ENCODE measurements around the gene RNF113B. TPM values are rescaled to one million over a fixed set of nuclear protein-coding genes. Genes with fewer than 3 reads are reported as not detected.

Gene RNF113B
- total RNA-seq, 1 experiment from 2014 or later = not detected

- Histone ChIP-seq H3K27me3 (ENCODE audit: insufficient read depth, low read depth) (no peaks in the 10 kb centered on the region), H3K27ac (no peak overlapping the region), H3K9me3 (ENCODE audit: insufficient read depth, low read depth) (peaks cover 11% of the 10 kb centered on the region), H2AFZ (no peak overlapping the region), H3K9me2 (ENCODE audit: insufficient read depth) (no peaks in the 10 kb centered on the region), H3K36me3 (ENCODE audit: low read depth) (peaks cover 3% of the 10 kb centered on the region; the same call in 1 of the 2 replicates), H3K79me2 (ENCODE audit: low read depth) (no peaks in the 10 kb centered on the region), H3F3A (ENCODE audit: insufficient read depth, low read depth) (no peaks in the 10 kb centered on the region), H3K4me2 (no peak overlapping the region), H4K20me1 (ENCODE audit: insufficient read depth) (no peaks in the 10 kb centered on the region), H3K4me1 (replicated peaks; ENCODE audit: insufficient read depth) (no peaks in the 10 kb centered on the region), H3K4me3 (no peak overlapping the region)
- no peak for DNase-seq
- CTCF ChIA-PET = no interaction called here
- BruUV-seq (replicated peaks) = no TSS peak
- intact Hi-C loops (cut with micrococcal nuclease; ENCODE audit: unreplicated experiment) = no loop called here
- POLR2A ChIA-PET (ENCODE audit: unreplicated experiment) = no interaction called here
- no peak for TF ChIP-seq EZH2 (IDR thresholded peaks at IDR 0.05; ENCODE audit: low read depth)
- no peak for TF ChIP-seq CTCF (conservative IDR thresholded peaks at IDR 0.05)
Measured at GRCh38 chr13:98201189-98201588, 24.1 kb upstream of the RNF113B start.

- Histone ChIP-seq H3K4me1 (replicated peaks; ENCODE audit: insufficient read depth) (no peaks in the 10 kb centered on the region), H3F3A (ENCODE audit: insufficient read depth, low read depth) (no peaks in the 10 kb centered on the region), H3K4me2 (no peak overlapping the region), H3K36me3 (ENCODE audit: low read depth) (no peaks in the 10 kb centered on the region), H2AFZ (no peak overlapping the region), H3K79me2 (ENCODE audit: low read depth) (0 out of 2 replicates have a peak, but pooled peaks cover 4% of the 10 kb centered on the region), H3K27ac (no peak overlapping the region), H3K9me2 (ENCODE audit: insufficient read depth) (no peaks in the 10 kb centered on the region), H3K27me3 (ENCODE audit: insufficient read depth, low read depth) (no peaks in the 10 kb centered on the region), H3K4me3 (no peak overlapping the region), H3K9me3 (ENCODE audit: insufficient read depth, low read depth) (peaks cover 5% of the 10 kb centered on the region), H4K20me1 (ENCODE audit: insufficient read depth) (no peaks in the 10 kb centered on the region)
- POLR2A ChIA-PET (ENCODE audit: unreplicated experiment) = no interaction called here
- BruUV-seq (replicated peaks) = no TSS peak
- DNase-seq = no peak
- intact Hi-C loops (cut with micrococcal nuclease; ENCODE audit: unreplicated experiment) = no loop called here
- CTCF ChIA-PET = no interaction called here
- TF ChIP-seq CTCF (conservative IDR thresholded peaks at IDR 0.05) (no peak), EZH2 (IDR thresholded peaks at IDR 0.05; ENCODE audit: low read depth) (no peak)
Measured at GRCh38 chr13:98200211-98200878, 23.3 kb upstream of the RNF113B start.

- TF ChIP-seq EZH2 (IDR thresholded peaks at IDR 0.05; ENCODE audit: low read depth) = no peak
- no peak for TF ChIP-seq CTCF (conservative IDR thresholded peaks at IDR 0.05)
- no TSS peak for BruUV-seq (replicated peaks)
- H3K4me2 ChIP-seq = no peak overlapping the region
- DNase-seq = no peak
- ChIA-PET POLR2A (ENCODE audit: unreplicated experiment) (no interaction called here), CTCF (no interaction called here)
- intact Hi-C loops (cut with micrococcal nuclease; ENCODE audit: unreplicated experiment) = no loop called here
- no peaks in the 10 kb centered on the region for H3F3A ChIP-seq (ENCODE audit: insufficient read depth, low read depth)
- no peaks in the 10 kb centered on the region for H3K9me2 ChIP-seq (ENCODE audit: insufficient read depth)
- H3K36me3 ChIP-seq (ENCODE audit: low read depth) = no peaks in the 10 kb centered on the region
- peaks cover 2% of the 10 kb centered on the region for H3K9me3 ChIP-seq (ENCODE audit: insufficient read depth, low read depth)
- H3K79me2 ChIP-seq (ENCODE audit: low read depth) = 0 out of 2 replicates have a peak, but pooled peaks cover 4% of the 10 kb centered on the region
- H3K4me3 ChIP-seq = no peak overlapping the region
- no peaks in the 10 kb centered on the region for H3K4me1 ChIP-seq (replicated peaks; ENCODE audit: insufficient read depth)
- no peak overlapping the region for H3K27ac ChIP-seq
- H4K20me1 ChIP-seq (ENCODE audit: insufficient read depth) = no peaks in the 10 kb centered on the region
- H3K27me3 ChIP-seq (ENCODE audit: insufficient read depth, low read depth) = no peaks in the 10 kb centered on the region
- no peak overlapping the region for H2AFZ ChIP-seq
Measured at GRCh38 chr13:98199480-98199879, 22.4 kb upstream of the RNF113B start.

Data from PC-9 (cell line).